ENCODE measurements around the gene KCTD13.
"Not testable (repeated sequence)": the region's sequence is repeated elsewhere in the genome, so short reads cannot be mapped to it uniquely, and the experiment has no call there.

Gene KCTD13

DNA sequence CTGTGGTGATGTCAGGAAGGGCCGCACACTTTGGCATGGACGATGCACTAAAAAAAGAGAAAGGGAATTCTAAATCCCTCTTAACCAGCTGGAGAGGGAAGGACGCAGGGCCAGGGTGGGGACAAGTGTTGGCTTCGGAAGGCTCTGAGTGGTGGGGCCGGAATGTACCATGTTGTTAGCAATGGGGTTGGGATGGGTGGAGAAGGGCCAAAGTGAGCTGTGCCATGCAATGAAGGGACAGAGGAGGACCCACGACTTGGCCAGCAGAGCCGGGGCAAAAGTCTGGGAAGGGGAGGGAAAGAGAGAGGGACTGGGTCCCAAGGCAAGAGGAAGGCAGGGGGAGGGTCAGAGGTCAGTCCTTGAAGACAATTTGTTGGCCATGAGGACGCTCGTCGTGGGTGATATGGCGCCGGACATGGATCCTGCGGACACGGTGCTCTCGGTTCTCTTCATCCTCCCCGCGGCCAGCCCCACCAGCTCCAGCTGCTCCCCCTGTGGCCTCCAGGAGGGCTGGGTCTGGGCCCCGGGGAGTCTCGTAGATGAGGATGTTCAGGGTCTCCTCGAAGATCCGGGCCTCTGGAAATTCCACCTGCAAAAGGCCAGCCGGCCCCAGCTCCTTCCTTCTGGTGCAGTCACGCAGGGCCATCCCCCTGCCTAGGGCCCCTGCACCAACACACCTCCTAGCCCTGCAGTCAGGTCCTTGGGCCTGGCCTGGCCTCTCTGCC, 19.3 kb downstream of the KCTD13 start:
- no peak for DNase-seq

- DNase-seq: no peak
These were observed 20.4 kb downstream of the KCTD13 start for GRCh38 chr16:29905668-29906067.

DNA sequence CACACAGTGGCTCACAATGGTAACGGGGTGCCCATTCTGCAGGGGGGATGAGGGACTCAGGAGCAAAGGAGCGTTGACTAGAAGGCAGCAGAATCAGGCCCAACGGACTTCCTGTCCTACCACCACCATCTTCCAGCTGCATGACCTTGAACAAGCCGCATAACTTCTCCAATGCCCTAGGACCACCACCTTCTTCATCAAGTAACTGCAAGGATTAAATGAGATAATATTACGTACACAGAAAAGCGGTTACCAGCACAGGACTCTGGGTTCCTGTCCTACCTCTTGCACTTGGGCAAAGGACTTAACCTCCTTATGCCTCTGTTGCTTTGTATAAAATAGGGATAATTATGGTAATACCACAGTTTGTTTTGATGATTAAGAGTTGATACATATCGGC, 21.1 kb downstream of the KCTD13 start:
- DNase-seq: no peak

- DNase-seq: no peak
These were observed 22.4 kb downstream of the KCTD13 start for GRCh38 chr16:29903590-29903989.

DNA sequence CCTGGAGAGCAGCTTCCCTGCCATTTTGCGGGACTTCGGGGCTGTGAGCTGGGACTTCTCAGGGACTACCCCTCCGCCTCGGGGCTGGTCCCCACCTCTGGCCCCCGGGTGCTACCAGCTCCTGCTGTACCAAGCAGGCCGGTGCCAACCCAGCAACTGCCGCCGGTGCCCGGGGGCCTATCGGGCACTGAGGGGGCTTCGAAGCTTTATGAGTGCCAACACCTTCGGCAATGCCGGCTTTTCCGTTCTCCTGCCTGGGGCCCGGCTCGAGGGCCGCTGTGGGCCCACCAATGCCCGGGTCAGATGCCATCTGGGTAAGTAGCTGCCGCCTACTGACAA, 24.4 kb downstream of the KCTD13 start:
- no peak for DNase-seq

DNA sequence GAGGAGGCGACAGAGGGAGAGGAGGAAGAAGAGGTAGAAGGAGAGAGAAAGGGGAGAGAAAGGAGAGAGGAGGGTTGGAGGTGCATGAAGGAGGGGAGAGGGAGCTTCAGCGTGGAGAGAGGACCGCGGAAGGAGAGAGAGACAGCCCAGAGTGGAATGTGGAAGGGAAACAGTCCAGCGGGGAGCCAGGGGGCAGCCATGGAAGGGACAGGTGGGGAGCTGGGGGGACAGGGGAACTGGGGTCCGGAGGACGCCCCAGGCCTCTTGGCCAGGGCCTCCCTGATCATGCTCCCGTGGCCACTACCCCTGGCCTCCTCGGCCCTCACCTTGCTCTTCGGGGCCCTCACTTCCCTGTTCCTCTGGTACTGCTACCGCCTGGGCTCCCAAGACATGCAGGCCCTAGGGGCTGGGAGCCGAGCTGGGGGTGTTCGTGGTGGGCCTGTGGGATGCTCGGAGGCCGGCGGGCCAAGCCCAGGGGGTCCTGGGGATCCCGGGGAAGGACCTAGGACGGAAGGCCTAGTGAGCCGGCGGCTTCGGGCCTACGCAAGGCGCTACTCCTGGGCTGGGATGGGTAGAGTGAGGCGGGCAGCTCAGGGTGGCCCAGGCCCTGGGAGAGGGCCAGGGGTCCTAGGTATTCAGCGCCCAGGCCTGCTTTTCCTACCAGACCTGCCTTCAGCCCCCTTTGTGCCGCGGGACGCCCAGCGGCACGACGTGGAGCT, 25.0 kb downstream of the KCTD13 start:
- no peak for DNase-seq

GRCh38 chr16:29900102-29900887, 25.7 kb downstream of the KCTD13 start, which contains the start of gene ASPHD1:
Gene ASPHD1, plus strand, starts transcription at chr16:29900488. Its CDS starts 484 bp downstream, at chr16:29900972.
- peak; percentile 52 for DNase-seq

GRCh38 chr16:29899516-29900101, 26.4 kb downstream of the KCTD13 start, which contains the start of gene SEZ6L2:
Gene SEZ6L2, minus strand, starts transcription at chr16:29899550. Its CDS starts 531 bp downstream, at chr16:29899019.
- peak; percentile 92 for DNase-seq

- peak; percentile 55 for DNase-seq
These were observed 27.1 kb downstream of the KCTD13 start for GRCh38 chr16:29898804-29899515.

DNA sequence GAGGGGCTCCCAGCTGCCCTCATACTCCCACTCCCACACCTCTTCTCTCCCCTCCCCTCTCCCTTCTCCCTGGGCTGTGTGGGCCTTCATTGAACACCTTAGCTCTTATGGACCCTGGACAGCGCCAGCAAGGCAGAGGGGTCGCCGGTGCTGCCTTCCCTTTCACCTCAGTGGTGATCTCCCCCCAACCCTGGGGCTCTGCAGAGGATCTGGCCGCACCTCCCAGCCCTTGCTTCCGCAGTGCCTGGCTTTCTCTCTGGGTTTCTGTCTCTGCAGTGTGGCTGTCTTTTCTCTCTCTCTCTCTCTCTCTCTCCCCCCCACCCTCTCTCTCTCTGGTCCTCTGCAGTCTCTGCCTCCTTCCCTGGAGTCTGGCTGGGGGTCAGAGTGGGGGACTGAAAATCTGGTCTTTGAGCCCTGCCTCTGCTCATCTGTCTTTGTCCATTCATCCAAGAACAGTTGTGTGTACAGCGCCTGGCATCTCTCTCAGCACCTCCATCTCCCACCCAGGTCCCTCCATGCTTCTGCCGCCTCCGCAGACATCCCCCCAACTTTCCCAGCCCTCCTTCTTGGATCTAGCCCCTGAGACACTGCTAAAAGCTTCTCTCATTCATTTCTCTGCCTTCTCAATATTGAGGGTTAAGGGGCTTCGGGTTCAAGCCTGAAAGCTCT, 27.8 kb downstream of the KCTD13 start:
- DNase-seq: no peak

GRCh38 chr16:29897333-29897732, 28.7 kb downstream of the KCTD13 start:
- no peak for DNase-seq

DNA sequence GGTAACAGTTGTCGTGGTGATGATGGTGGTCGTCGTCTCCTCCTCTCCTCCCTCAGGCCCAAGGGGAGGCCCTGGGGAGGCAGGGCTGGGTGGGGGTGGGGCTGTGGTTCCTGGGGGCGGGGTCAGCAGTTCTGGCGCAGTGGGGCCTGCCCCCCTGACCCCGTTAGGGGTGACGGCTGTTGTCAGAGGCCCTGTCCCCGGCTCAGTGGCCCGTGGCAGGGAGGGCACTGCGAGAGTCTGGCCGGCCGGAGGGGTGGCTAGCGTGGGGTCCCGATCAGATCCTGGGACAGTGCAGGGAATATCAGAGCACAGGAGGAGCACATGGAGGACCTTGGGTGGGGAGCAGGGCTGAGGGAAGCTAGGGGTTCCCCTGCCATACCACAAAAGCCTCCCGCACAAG, 29.2 kb downstream of the KCTD13 start:
- no peak for DNase-seq

GRCh38 chr16:29894352-29894751, 31.7 kb downstream of the KCTD13 start:
- no peak for DNase-seq

- DNase-seq: no peak
These were observed 32.5 kb downstream of the KCTD13 start for GRCh38 chr16:29893553-29893952.

- no peak for DNase-seq
These were observed 33.6 kb downstream of the KCTD13 start for GRCh38 chr16:29892458-29892813.

DNA sequence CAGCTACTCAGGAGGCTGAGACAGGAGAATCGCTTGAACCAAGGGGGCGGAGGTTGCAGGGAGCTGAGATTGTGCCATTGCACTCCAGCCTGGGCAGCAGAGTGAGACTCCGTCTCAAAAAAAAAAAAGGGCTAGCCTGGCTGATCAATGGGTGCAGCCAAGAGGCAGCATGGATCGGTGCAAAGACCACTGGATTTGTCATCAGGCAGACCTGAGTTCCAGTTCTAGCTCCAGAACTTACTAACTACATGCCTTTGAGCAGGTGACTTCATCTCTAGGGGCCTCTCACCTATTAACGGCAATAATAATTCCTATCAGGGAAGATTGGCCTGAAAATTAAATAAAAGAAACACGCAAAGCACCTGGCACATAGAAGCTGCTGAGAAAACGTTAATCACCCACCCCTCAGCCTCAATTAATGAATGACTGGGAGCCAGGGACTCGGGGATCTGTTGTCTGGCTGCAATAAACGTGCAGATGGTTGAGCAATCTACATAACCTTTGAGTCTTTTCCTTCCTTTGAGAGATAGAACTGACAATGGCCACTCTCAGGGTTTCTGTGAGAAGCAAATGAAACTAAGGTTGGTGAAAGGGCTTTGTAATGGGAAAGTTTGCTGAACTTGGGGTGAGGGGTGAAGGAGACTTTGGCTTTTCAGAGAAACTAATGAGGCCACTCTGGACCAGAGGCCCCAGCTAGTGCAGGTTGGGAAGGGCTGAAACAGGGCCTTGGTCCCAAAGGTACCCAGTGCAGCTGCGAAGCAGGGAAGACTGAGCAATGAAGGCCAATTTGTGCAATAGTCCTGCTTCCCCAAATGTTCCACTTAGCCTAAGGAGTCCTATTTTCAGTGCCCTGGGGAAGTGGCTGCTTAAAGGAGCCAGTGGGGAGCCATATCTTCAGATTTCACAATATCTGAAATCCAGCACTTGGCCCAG, 34.2 kb downstream of the KCTD13 start:
- DNase-seq: no peak

- DNase-seq: not testable (repeated sequence)
These were observed 36.7 kb downstream of the KCTD13 start for GRCh38 chr16:29889372-29889771.

GRCh38 chr16:29883987-29884386, 42.0 kb downstream of the KCTD13 start:
- no peak for DNase-seq

DNA sequence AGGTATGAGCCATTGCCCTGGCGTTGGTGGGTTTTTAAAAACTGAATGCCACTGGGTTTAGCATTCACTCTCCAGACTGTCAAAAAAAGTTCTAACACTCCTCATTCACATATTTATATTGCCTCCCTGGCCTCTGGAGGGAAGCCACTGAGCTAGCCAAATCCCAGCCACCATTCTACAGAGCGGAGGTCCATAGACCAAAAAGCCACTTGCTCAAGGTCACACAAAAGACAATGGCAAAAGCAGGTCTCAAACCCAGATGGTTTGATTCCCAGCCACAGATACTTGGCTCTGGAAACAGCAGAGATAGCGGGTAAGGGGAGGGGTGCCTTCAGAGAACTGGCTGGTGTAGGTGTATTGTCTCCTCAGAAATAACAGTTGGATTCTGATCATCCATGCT, 45.0 kb downstream of the KCTD13 start:
- no peak for DNase-seq

DNA sequence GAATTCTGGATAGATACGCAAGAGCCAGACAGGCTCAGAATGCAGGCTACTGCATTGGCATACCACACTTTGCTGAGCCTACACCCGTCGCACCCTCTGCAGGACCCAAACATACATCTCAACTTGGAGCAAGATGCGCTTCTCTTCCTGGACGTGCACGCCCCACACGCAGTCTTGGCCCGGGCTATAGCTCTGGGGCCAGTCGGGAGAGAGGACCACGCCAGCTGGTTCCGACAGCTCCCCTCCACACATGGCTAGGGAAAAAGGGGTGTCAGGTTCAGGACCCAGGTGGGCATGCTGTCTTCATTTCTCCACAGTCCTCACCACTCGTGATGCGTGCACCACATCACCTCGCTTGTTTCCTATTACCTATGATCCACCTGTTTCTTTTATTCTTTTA, 47.9 kb downstream of the KCTD13 start:
- no peak for DNase-seq

Data from NCI-H526 treated with DMSO at 0.1 percent for 48 hours (cell line).